Neural progenitor cell (in vitro differentiated cells): ENCODE data around the gene PSME2. TPM values are rescaled to one million over a fixed set of nuclear protein-coding genes. Genes with fewer than 3 reads are reported as not detected.

Experiments used
- DNase-seq: peaks from one replicate; pipeline ENCODE4 v3.0.0-alpha.2; 2016; ENCODE audit warnings: low spot score
- H2AFZ ChIP-seq: fragments of 200-600 bp; sonication (generic); replicated peaks from 2 replicates; pipeline ENCODE4 v1.6.1; 2016; ENCODE audit warnings: antibody characterized with exemption
- H3F3A ChIP-seq: fragments of 200-600 bp; sonication (generic); 2 replicates; pipeline ENCODE4 v1.6.1; 2016; ENCODE audit warnings: antibody characterized with exemption, low read depth
- H3K27ac ChIP-seq: fragments of 200-600 bp; sonication (generic); 2 replicates; pipeline ENCODE4 v1.5.1; 2016; ENCODE audit warnings: mild to moderate bottlenecking
- H3K27me3 ChIP-seq: fragments of 200-600 bp; sonication (generic); 2 replicates; pipeline ENCODE4 v1.6.1; 2016; ENCODE audit warnings: mild to moderate bottlenecking, moderate library complexity
- H3K36me3 ChIP-seq: fragments of 200-600 bp; sonication (generic); 2 replicates; pipeline ENCODE4 v1.5.1; 2016
- H3K4me1 ChIP-seq: fragments of 200-600 bp; sonication (generic); 2 replicates; pipeline ENCODE4 v1.6.1; 2016; ENCODE audit warnings: mixed run types
- H3K4me2 ChIP-seq: fragments of 200-600 bp; sonication (generic); 2 replicates; pipeline ENCODE4 v1.6.1; 2016
- H3K4me3 ChIP-seq: fragments of 200-600 bp; sonication (generic); 2 replicates; pipeline ENCODE4 v1.5.1; 2016
- H3K79me2 ChIP-seq: fragments of 200-600 bp; sonication (generic); 2 replicates; pipeline ENCODE4 v1.6.1; 2016; ENCODE audit warnings: low read depth
- H3K9ac ChIP-seq: fragments of 200-600 bp; sonication (generic); 2 replicates; pipeline ENCODE4 v1.6.1; 2016
- H3K9me3 ChIP-seq: fragments of 200-600 bp; sonication (generic); 2 replicates; pipeline ENCODE4 v1.5.1; 2016; ENCODE audit warnings: low read depth
- H4K20me1 ChIP-seq: fragments of 200-600 bp; sonication (generic); 2 replicates; pipeline ENCODE4 v1.6.1; 2016; ENCODE audit warnings: low read depth
- H3K27ac Mint-ChIP-seq: 3 replicates; pipeline ENCODE4 v1.8.0; 2021; ENCODE audit warnings: mixed read lengths
- H3K27me3 Mint-ChIP-seq: 2 replicates; pipeline ENCODE4 v1.8.0; 2022; ENCODE audit warnings: low read depth, mild to moderate bottlenecking, inconsistent platforms, moderate library complexity, mixed read lengths; ENCODE audit not compliant: insufficient read depth
- H3K36me3 Mint-ChIP-seq: 3 replicates; pipeline ENCODE4 v1.8.0; 2021; ENCODE audit warnings: mixed read lengths
- H3K4me1 Mint-ChIP-seq: 3 replicates; pipeline ENCODE4 v1.8.0; 2021; ENCODE audit warnings: mixed read lengths
- H3K4me3 Mint-ChIP-seq: 3 replicates; pipeline ENCODE4 v1.8.0; 2021; ENCODE audit warnings: mild to moderate bottlenecking, moderate library complexity, mixed read lengths
- H3K9me3 Mint-ChIP-seq: 3 replicates; pipeline ENCODE4 v1.8.0; 2020; ENCODE audit warnings: mixed read lengths
- EZH2 ChIP-seq: fragments of 200-600 bp; sonication (generic); IDR thresholded peaks from 2 replicates; pipeline ENCODE4 v1.6.1; 2017; ENCODE audit warnings: antibody characterized with exemption, mild to moderate bottlenecking, moderate library complexity
- EZH2phosphoT487 ChIP-seq: fragments of 200-600 bp; sonication (generic); IDR thresholded peaks from 2 replicates; pipeline ENCODE4 v1.6.1; 2017; ENCODE audit warnings: antibody characterized with exemption
- total RNA-seq: library from RNA; depleted of rRNA; stranded (reverse); fragments of >200 nt; gene quantifications from 2 replicates; pipeline ENCODE4 v1.2.3, GENCODE V29; 2015; ENCODE audit warnings: low replicate concordance
- TF ChIP-seq, protein P1 (sequence below): fragments of 200-600 bp; sonication (generic); IDR thresholded peaks from 2 replicates; pipeline ENCODE4 v1.5.1; 2017; ENCODE audit warnings: antibody characterized with exemption, mild to moderate bottlenecking

The PSME2 gene
- total RNA-seq, 1 donor from 2014 or later: 43.5 TPM

DNA sequence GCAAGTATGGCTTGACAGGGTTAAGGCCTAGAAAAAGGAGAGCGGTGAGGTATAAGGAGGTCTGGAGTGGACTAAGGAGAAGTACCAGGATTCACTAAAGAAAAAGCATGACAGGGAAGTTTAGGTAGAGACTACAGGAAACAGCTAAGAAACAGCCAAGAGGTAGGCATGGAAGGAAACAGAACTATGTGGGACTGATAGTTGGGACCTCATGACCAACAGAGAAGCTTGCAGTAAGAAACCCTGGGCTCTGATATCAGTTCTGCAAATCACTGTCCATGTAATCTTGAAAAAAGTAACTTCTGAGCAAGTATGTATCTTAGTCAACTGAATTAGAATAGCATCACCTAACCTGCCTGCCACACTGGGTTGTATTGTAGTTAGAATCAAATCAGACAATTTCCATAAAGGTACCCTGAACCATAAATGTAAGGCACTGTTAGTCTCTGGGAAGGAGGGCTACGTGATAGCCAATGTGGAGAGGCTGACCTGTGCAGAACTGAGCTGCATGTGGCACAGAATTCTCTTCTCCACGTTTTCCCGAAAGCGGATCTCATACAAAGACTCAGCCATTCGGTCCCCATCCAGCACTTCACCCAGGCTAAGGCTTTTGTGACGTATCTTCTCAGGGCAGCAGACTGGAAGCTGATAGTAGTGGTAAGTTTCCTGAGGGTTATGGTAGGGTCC is 47.9 kb upstream of the PSME2 start:
- H3K27ac Mint-ChIP-seq: no peak overlapping the region
- H3K4me1 Mint-ChIP-seq: peaks cover 26% of the 10 kb centered on the region
- no peak overlapping the region for H3K9ac ChIP-seq
- H3K4me3 ChIP-seq: peak overlapping the region; percentile 81
- no peaks in the 10 kb centered on the region for H3K9me3 Mint-ChIP-seq
- TF ChIP-seq, protein P1, sequence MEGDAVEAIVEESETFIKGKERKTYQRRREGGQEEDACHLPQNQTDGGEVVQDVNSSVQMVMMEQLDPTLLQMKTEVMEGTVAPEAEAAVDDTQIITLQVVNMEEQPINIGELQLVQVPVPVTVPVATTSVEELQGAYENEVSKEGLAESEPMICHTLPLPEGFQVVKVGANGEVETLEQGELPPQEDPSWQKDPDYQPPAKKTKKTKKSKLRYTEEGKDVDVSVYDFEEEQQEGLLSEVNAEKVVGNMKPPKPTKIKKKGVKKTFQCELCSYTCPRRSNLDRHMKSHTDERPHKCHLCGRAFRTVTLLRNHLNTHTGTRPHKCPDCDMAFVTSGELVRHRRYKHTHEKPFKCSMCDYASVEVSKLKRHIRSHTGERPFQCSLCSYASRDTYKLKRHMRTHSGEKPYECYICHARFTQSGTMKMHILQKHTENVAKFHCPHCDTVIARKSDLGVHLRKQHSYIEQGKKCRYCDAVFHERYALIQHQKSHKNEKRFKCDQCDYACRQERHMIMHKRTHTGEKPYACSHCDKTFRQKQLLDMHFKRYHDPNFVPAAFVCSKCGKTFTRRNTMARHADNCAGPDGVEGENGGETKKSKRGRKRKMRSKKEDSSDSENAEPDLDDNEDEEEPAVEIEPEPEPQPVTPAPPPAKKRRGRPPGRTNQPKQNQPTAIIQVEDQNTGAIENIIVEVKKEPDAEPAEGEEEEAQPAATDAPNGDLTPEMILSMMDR: no peak
- TF ChIP-seq EZH2 (no peak), EZH2phosphoT487 (no peak)
- H3K27me3 ChIP-seq: no peaks in the 10 kb centered on the region
- no peak for DNase-seq
- H3F3A ChIP-seq: peaks cover 31% of the 10 kb centered on the region
- H3K4me2 ChIP-seq: peak overlapping the region; percentile 92
- H3K4me3 Mint-ChIP-seq: peak overlapping the region; percentile 98
- peaks cover 6% of the 10 kb centered on the region for H3K4me1 ChIP-seq
- peaks cover 24% of the 10 kb centered on the region for H3K36me3 Mint-ChIP-seq
- no peaks in the 10 kb centered on the region for H3K36me3 ChIP-seq
- H2AFZ ChIP-seq: no peak overlapping the region
- H3K9me3 ChIP-seq: no peaks in the 10 kb centered on the region
- H3K79me2 ChIP-seq: peaks cover 14% of the 10 kb centered on the region
- H3K27ac ChIP-seq: no peak overlapping the region
- no peaks in the 10 kb centered on the region for H4K20me1 ChIP-seq
- H3K27me3 Mint-ChIP-seq: peaks cover 8% of the 10 kb centered on the region

DNA sequence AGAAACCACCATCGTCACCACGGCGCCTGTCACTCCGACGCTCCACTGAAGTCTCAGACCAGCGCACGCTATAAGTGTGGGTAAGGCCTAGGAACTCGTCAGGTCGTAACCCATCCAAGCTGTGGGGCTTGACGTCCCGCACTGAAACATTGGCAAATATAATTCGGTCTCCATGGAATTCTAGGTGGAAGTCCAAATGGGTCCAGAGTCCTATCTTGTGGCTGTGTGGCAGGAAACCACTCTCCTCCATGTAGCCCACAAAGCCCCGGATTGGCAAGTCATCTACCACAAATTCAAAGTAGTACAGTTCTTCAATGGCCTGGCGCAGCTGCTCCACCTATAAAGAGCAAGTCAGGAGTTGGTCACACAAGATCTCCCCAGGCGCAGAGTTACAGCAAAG is 46.5 kb upstream of the PSME2 start:
- peaks cover 6% of the 10 kb centered on the region for H3K4me1 ChIP-seq
- no peaks in the 10 kb centered on the region for H3K9me3 ChIP-seq
- H3K9ac ChIP-seq: no peak overlapping the region
- Mint-ChIP-seq H3K27me3 (peaks cover 8% of the 10 kb centered on the region), H3K4me1 (peaks cover 31% of the 10 kb centered on the region), H3K9me3 (no peaks in the 10 kb centered on the region), H3K4me3 (peak overlapping the region; percentile 43), H3K27ac (no peak overlapping the region), H3K36me3 (peaks cover 21% of the 10 kb centered on the region)
- H3F3A ChIP-seq: peaks cover 43% of the 10 kb centered on the region
- H3K27ac ChIP-seq: no peak overlapping the region
- no peaks in the 10 kb centered on the region for H3K27me3 ChIP-seq
- no peaks in the 10 kb centered on the region for H3K36me3 ChIP-seq
- DNase-seq: no peak
- H3K4me2 ChIP-seq: no peak overlapping the region
- H3K79me2 ChIP-seq: peaks cover 15% of the 10 kb centered on the region
- H3K4me3 ChIP-seq: no peak overlapping the region
- H2AFZ ChIP-seq: no peak overlapping the region
- H4K20me1 ChIP-seq: peaks cover 3% of the 10 kb centered on the region
- no peak for TF ChIP-seq EZH2phosphoT487

DNA sequence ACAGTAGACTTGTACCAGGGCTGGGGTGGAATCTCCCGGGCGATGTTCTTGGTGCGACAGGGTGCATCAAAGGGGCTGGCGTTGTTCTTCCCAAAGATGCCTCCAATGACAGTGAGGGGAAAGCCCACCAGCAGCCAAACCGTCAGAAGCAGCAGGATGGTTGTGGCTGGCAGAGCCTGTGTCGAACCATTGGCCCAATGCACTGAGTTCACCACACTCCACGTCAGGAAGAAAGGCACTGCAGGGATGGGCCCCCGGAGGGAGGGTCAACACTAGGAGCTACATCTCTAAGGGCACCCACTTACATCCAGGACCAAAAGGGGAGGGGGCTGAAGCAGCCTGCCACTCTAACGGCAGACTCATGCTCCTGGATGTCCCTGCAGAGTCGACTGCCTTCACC is 44.0 kb upstream of the PSME2 start:
- Histone ChIP-seq H3K9me3 (no peaks in the 10 kb centered on the region), H3K27me3 (no peaks in the 10 kb centered on the region), H3K27ac (no peak overlapping the region), H4K20me1 (peaks cover 12% of the 10 kb centered on the region), H2AFZ (no peak overlapping the region), H3F3A (peaks cover 31% of the 10 kb centered on the region), H3K4me2 (no peak overlapping the region), H3K36me3 (no peaks in the 10 kb centered on the region), H3K4me3 (no peak overlapping the region), H3K79me2 (peaks cover 23% of the 10 kb centered on the region), H3K4me1 (peaks cover 6% of the 10 kb centered on the region), H3K9ac (no peak overlapping the region)
- Mint-ChIP-seq H3K9me3 (no peaks in the 10 kb centered on the region), H3K27ac (no peak overlapping the region), H3K36me3 (peaks cover 19% of the 10 kb centered on the region), H3K4me3 (no peak overlapping the region), H3K4me1 (peaks cover 30% of the 10 kb centered on the region), H3K27me3 (peaks cover 3% of the 10 kb centered on the region)
- DNase-seq: no peak
- no peak for TF ChIP-seq EZH2

DNA sequence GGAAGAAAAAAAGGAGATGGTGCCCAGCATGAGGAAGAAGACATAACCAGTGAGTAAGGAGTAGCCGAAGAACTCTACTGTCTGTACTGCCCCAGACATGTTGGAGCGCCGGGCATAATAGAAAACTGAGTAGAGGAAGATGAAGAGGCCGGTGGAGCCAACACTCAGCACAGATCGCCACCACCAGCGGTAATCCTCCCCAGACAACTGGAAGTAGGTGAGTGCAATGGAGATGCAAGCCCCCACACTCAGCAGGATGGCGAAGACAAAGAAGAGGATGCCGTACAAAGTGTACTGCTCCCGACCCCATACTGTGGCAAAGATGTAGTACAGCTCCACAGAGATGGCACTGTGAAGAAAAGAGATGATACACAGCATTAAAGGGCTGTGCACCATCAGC is 43.0 kb upstream of the PSME2 start:
- Histone ChIP-seq H3K4me2 (peak overlapping the region; percentile 87), H3K4me1 (peaks cover 6% of the 10 kb centered on the region), H3K79me2 (peaks cover 17% of the 10 kb centered on the region), H2AFZ (peak overlapping the region; percentile 4), H3K9me3 (no peaks in the 10 kb centered on the region), H4K20me1 (peaks cover 12% of the 10 kb centered on the region), H3K27me3 (no peaks in the 10 kb centered on the region), H3K27ac (no peak overlapping the region), H3K9ac (no peak overlapping the region), H3K36me3 (no peaks in the 10 kb centered on the region), H3F3A (peaks cover 21% of the 10 kb centered on the region), H3K4me3 (peak overlapping the region; percentile 65)
- H3K4me1 Mint-ChIP-seq: peaks cover 25% of the 10 kb centered on the region
- peaks cover 2% of the 10 kb centered on the region for H3K27me3 Mint-ChIP-seq
- H3K4me3 Mint-ChIP-seq: peak overlapping the region; percentile 88
- peaks cover 23% of the 10 kb centered on the region for H3K36me3 Mint-ChIP-seq
- TF ChIP-seq, protein P1: no peak
- TF ChIP-seq EZH2: no peak
- TF ChIP-seq EZH2phosphoT487: no peak
- no peak for DNase-seq
- H3K9me3 Mint-ChIP-seq: no peaks in the 10 kb centered on the region
- peak overlapping the region; percentile 76 for H3K27ac Mint-ChIP-seq
